Hepatocyte (in vitro differentiated cells): ENCODE data around the gene COPB1.

Experiments
- EZH2 ChIP-seq: fragments of 200-600 bp; sonication (generic); IDR thresholded peaks from 2 replicates; pipeline ENCODE4 v1.6.1; 2016; ENCODE audit warnings: antibody characterized with exemption, mild to moderate bottlenecking, borderline replicate concordance
- TF ChIP-seq, protein P1 (sequence below): fragments of 200-600 bp; sonication (generic); IDR thresholded peaks from 2 replicates; pipeline ENCODE4 v1.5.1; 2016; ENCODE audit warnings: antibody characterized with exemption, mild to moderate bottlenecking; ENCODE audit not compliant: poor library complexity

DNA sequence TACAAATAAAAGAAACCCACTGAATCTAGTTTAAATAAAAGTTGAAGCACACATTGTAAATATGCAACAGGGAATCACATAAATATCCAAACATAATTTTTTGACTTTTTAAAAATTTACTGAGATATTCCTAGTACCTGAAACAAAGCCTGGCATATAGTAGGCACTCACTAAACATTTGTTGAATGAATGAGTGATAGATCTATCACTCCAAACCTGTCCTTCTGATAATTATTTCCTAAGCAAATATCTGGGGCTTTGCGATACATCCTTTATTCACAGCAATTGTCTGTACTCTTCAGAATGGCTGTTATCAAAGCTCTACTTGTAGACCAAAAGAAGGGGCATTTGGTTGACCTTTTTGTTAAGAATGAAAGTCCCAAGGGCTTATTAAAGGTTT, 23.2 kb upstream of the COPB1 start:
- TF ChIP-seq, protein P1, sequence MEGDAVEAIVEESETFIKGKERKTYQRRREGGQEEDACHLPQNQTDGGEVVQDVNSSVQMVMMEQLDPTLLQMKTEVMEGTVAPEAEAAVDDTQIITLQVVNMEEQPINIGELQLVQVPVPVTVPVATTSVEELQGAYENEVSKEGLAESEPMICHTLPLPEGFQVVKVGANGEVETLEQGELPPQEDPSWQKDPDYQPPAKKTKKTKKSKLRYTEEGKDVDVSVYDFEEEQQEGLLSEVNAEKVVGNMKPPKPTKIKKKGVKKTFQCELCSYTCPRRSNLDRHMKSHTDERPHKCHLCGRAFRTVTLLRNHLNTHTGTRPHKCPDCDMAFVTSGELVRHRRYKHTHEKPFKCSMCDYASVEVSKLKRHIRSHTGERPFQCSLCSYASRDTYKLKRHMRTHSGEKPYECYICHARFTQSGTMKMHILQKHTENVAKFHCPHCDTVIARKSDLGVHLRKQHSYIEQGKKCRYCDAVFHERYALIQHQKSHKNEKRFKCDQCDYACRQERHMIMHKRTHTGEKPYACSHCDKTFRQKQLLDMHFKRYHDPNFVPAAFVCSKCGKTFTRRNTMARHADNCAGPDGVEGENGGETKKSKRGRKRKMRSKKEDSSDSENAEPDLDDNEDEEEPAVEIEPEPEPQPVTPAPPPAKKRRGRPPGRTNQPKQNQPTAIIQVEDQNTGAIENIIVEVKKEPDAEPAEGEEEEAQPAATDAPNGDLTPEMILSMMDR: no peak
- no peak for TF ChIP-seq EZH2
